ENCODE results near the gene LRRC8D. TPM values are rescaled to one million over a fixed set of nuclear protein-coding genes. Genes with fewer than 3 reads are reported as not detected.
A peak's percentile ranks its signal among the peaks of the same experiment; 100 is the strongest.

Gene LRRC8D
- total RNA-seq, 1 donor from 2014 or later: 29.8 TPM

GRCh38 chr1:89834083-89834704 is 13.4 kb downstream of the LRRC8D start:
- DNase-seq: no peak

- no peak for DNase-seq
Observed at GRCh38 chr1:89836252-89837035, 15.6 kb downstream of the LRRC8D start.

GRCh38 chr1:89837036-89837481 is 16.2 kb downstream of the LRRC8D start:
- no peak for DNase-seq

DNA sequence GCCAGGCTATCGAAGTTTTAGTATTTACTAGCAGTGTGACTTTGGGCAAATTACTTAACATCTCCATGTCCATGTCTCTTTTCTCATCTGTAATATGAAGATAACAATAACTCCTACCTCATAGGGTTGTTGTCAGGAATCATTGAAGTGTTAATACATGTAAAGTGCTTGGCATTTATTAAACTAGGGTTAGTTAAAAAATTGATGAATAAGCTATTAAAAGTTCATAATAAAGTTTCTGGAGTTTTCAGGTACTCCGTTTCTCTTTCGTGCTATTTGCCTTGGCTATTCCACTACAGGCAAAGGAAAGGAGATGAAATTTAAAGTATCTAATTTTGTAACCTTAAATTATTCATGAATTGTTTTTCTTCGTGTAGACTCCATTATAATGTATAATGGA is 16.7 kb downstream of the LRRC8D start:
- no peak for DNase-seq

- no peak for DNase-seq
Observed at GRCh38 chr1:89839516-89839915, 18.7 kb downstream of the LRRC8D start.

GRCh38 chr1:89841507-89841906 is 20.7 kb downstream of the LRRC8D start:
- no peak for DNase-seq

GRCh38 chr1:89842567-89843272 is 21.9 kb downstream of the LRRC8D start:
- no peak for DNase-seq

GRCh38 chr1:89843273-89844130 is 22.7 kb downstream of the LRRC8D start:
- DNase-seq: peak; percentile 62

- no peak for DNase-seq
Observed at GRCh38 chr1:89844241-89844807, 23.5 kb downstream of the LRRC8D start.

DNA sequence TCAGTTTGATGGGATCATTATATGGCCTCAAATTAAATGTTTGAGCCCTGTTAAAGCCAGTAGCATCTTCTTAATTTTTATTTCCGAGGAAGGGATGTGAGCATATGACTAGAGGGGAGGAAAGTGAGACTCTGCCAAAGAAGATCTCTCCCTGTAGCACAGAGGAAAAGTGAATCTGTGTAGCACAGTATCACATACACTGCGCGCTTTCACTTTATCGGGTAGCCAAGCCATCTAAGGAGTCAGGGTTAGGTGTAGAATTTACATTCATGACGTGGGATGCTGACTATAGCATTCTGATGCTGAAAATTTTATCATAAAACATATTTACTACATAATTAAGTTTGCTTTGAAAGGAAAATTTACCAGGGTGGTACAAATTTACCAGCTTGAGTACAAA is 24.0 kb downstream of the LRRC8D start:
- no peak for DNase-seq

- DNase-seq: no peak
Observed at GRCh38 chr1:89847191-89847729, 26.4 kb downstream of the LRRC8D start.

GRCh38 chr1:89850844-89851415 is 30.1 kb downstream of the LRRC8D start:
- no peak for DNase-seq

DNA sequence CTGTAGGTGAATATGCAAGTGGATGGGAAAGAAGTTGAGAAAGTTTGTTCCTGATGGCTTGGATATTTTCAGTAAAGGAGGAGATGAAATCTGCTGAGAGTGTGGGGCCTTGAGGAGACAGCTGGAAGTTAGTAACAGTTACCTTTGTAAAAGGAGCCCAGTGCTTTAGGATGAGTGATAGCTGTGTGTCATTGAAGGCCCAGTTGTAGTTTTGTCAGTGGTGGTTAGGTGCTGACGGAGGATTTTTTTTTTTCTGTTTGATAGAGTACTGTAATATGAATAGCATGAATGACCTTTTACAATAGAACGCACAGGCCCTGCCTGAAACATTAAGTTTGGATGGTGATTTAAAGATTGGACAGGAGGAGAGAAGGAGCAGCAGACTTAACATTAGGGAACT is 33.3 kb downstream of the LRRC8D start:
- no peak for DNase-seq

DNA sequence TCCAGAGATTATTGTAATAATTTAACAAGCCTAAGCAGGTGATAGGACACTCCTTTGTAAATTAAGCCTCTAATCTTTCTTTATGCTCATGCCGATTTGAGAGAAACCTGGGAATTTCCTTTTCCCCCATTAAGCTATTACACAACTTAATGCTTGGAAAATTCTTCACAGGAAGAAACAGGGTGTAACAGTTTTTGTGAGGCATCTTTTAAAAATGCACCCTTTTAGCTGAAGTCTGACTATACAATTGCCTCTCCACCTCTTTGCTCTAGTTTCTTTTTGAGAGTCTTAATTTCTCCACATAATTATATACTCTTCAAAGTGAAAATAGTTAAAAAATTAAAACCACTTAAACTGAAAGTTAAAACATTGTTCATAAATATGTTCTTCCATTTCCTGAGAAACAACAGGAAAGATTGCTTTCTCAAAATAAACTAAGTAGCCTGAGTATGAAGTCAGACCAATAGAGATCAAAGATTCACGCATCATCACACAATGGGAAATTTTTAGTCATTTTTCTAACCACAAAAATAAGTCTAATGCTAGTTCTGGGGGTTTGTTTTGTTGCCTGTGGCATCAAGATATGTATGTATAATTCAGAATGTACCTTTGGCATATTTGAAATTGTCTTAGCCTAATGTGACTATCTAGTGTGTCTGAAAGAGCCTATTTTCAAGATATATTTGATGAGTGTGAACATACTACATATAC is 34.7 kb downstream of the LRRC8D start:
- DNase-seq: no peak

DNA sequence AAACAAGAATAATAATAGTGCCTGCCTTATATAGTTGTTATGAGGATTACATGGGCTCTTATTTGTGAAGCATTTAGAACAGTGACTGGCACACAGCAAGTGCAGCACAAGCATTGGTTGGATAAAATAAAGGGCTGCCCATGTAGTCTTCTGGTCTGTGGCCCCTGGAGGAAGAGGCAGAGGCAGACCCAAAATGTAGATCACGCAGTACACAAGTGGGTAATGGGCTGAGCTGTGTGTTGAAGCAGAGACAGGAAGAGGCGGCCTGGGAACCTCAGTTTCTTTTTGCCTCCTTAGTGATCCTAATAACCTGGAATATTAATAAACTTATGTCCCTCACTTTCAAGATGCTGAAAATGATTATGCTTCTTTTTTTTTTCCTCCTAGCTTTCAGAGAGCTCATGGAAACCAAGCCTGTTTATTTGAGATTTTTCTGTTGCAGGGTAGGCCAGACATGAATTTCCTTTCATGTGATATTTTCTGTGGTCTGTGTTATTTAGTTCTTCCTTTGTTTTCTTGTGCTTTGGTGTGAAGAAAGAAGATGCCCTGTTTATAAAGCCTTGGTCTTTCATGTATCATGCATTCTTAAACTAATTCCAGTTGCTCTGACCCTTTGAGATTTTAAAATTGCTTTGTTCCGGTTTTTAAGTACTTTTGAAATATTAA is 42.5 kb downstream of the LRRC8D start:
- DNase-seq: no peak

DNA sequence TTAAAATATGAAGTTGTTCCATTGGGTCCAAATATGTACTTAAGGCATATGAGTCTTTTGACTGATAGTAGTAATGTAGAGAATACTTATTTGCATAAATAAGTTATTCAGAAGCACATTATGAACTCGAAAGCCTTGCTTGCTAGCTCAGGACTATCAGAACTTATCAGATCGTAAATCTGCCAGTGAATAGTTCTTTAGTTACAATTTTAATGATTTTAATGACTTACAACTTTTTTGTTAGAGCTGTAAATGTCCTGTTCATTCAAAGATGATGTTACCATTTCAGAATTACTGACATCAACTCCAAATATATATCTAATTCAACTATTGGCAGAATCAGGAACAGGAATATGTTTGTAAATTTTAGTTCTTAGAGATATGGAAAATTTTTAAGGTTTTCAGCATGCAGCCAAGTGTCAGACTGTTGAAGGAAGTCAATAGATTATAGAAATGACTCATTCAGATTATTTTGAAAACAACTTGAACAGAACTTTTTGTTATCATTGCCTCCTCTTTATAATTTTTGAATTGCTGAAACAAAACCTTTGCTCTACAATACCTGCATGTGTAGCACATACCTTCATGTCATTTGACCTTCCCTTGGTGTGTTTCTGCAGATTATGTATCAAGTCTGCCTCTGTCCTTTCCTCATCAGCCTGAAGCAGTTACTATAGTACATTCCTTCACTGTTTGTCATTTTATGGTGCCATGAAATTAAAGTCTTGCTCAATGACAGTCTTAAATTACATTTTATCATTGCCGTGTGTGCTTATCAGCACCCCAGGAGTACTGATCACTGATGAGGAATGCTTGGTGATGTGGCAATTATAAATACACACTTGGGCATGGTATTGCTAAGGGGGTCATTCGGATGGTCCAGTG is 44.9 kb downstream of the LRRC8D start:
- no peak for DNase-seq

DNA sequence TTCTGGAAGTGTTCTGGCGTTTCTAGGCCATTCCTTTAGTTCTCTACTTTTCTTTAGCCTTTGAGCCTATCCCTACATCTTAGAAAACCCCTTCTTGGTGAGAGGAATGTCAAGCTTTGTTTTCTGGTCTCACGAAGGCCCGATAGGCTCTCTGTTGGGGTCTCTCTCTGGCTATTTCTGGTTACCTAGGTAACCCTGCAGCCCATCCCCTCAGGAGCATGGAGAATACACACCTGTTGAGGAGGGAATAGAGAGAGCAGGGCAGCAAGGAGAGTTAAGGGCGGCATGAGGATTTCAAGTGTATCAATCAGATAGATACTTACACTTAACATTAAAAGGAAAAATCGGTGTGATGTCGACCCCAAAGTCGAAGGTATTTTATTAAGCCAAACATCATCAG is 45.7 kb downstream of the LRRC8D start:
- DNase-seq: no peak

GRCh38 chr1:89870998-89871397 is 50.2 kb downstream of the LRRC8D start:
- DNase-seq: no peak

All from occipital lobe (tissue), 2 donors.